ENCODE measurements around the gene LRFN3. TPM values are rescaled to one million over a fixed set of nuclear protein-coding genes. Genes with fewer than 3 reads are reported as not detected.
"Not testable (repeated sequence)": the region's sequence is repeated elsewhere in the genome, so short reads cannot be mapped to it uniquely, and the experiment has no call there.

Gene LRFN3
- total RNA-seq, 1 donor from 2014 or later: 2.3 TPM

GRCh38 chr19:35978832-35979365 lies 42.7 kb downstream of the LRFN3 start:
- Histone ChIP-seq H2AFZ (replicated peaks) (no peak overlapping the region), H3K9me3 (ENCODE audit: low read depth) (no peaks in the 10 kb centered on the region), H3K9ac (no peak overlapping the region), H3K79me2 (ENCODE audit: low read depth) (no peaks in the 10 kb centered on the region), H3K4me1 (no peaks in the 10 kb centered on the region), H3K27ac (no peak overlapping the region), H4K20me1 (ENCODE audit: low read depth) (peaks cover 9% of the 10 kb centered on the region), H3F3A (ENCODE audit: low read depth) (no peaks in the 10 kb centered on the region), H3K4me2 (no peak overlapping the region), H3K36me3 (no peaks in the 10 kb centered on the region), H3K4me3 (no peak overlapping the region), H3K27me3 (peaks cover 36% of the 10 kb centered on the region)
- Mint-ChIP-seq H3K4me3 (no peak overlapping the region), H3K4me1 (no peaks in the 10 kb centered on the region), H3K27ac (no peak overlapping the region), H3K36me3 (no peaks in the 10 kb centered on the region), H3K9me3 (no peaks in the 10 kb centered on the region), H3K27me3 (ENCODE audit: insufficient read depth, low read depth) (peaks cover 23% of the 10 kb centered on the region)
- TF ChIP-seq EZH2phosphoT487 (IDR thresholded peaks at IDR 0.05) (no peak), EZH2 (IDR thresholded peaks at IDR 0.05) (no peak)
- TF ChIP-seq, protein P1, sequence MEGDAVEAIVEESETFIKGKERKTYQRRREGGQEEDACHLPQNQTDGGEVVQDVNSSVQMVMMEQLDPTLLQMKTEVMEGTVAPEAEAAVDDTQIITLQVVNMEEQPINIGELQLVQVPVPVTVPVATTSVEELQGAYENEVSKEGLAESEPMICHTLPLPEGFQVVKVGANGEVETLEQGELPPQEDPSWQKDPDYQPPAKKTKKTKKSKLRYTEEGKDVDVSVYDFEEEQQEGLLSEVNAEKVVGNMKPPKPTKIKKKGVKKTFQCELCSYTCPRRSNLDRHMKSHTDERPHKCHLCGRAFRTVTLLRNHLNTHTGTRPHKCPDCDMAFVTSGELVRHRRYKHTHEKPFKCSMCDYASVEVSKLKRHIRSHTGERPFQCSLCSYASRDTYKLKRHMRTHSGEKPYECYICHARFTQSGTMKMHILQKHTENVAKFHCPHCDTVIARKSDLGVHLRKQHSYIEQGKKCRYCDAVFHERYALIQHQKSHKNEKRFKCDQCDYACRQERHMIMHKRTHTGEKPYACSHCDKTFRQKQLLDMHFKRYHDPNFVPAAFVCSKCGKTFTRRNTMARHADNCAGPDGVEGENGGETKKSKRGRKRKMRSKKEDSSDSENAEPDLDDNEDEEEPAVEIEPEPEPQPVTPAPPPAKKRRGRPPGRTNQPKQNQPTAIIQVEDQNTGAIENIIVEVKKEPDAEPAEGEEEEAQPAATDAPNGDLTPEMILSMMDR (IDR thresholded peaks at IDR 0.05): no peak
- DNase-seq (ENCODE audit: low spot score): no peak

GRCh38 chr19:35980997-35981396 lies 44.8 kb downstream of the LRFN3 start:
- not testable (repeated sequence) for DNase-seq (ENCODE audit: low spot score); H3K4me2 ChIP-seq; H3K4me1 Mint-ChIP-seq; H3K4me3 ChIP-seq; H3K9me3 ChIP-seq (ENCODE audit: low read depth); H3K4me1 ChIP-seq; H3K27ac Mint-ChIP-seq; H3K36me3 ChIP-seq; H4K20me1 ChIP-seq (ENCODE audit: low read depth); H3K9me3 Mint-ChIP-seq; H3K9ac ChIP-seq; H3K36me3 Mint-ChIP-seq; H3K27ac ChIP-seq; H2AFZ ChIP-seq (replicated peaks); H3K79me2 ChIP-seq (ENCODE audit: low read depth); H3F3A ChIP-seq (ENCODE audit: low read depth)
- Mint-ChIP-seq H3K4me3 (peak overlapping the region; percentile 42), H3K27me3 (ENCODE audit: insufficient read depth, low read depth) (peaks cover 37% of the 10 kb centered on the region)
- H3K27me3 ChIP-seq: peaks cover 52% of the 10 kb centered on the region

DNA sequence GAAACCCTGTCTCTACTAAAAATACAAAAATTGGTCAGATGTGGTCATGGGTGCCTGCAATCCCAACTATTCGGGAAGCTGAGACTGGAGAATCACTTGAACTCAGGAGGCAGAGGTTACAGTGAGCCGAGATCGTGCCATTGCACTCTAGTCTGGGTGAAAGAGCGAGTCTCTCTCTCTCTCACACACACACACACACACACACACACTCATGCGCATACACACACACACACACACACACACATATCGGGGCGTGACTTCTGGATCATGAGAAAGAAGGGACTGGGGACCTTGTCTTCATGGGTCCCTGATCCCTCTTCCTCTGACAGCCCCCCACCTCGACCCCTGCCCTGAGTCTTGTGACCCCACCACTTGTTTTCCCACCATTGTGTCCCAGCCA lies 47.0 kb downstream of the LRFN3 start:
- Histone ChIP-seq H3K4me2 (no peak overlapping the region), H3K9me3 (ENCODE audit: low read depth) (no peaks in the 10 kb centered on the region), H3K4me3 (no peak overlapping the region), H3K9ac (no peak overlapping the region), H4K20me1 (ENCODE audit: low read depth) (no peaks in the 10 kb centered on the region), H3K36me3 (no peaks in the 10 kb centered on the region), H3F3A (ENCODE audit: low read depth) (peaks cover 18% of the 10 kb centered on the region), H2AFZ (replicated peaks) (no peak overlapping the region), H3K4me1 (no peaks in the 10 kb centered on the region), H3K27ac (no peak overlapping the region), H3K27me3 (peaks cover 74% of the 10 kb centered on the region), H3K79me2 (ENCODE audit: low read depth) (no peaks in the 10 kb centered on the region)
- Mint-ChIP-seq H3K9me3 (no peaks in the 10 kb centered on the region), H3K36me3 (no peaks in the 10 kb centered on the region), H3K27ac (no peak overlapping the region), H3K27me3 (ENCODE audit: insufficient read depth, low read depth) (peaks cover 43% of the 10 kb centered on the region), H3K4me1 (peaks cover 3% of the 10 kb centered on the region), H3K4me3 (no peak overlapping the region)
- DNase-seq (ENCODE audit: low spot score): no peak
- TF ChIP-seq EZH2phosphoT487 (IDR thresholded peaks at IDR 0.05) (no peak), EZH2 (IDR thresholded peaks at IDR 0.05) (no peak)
- TF ChIP-seq, protein P1 (IDR thresholded peaks at IDR 0.05): no peak

- H3K27me3 ChIP-seq: peaks cover 82% of the 10 kb centered on the region
- H3K27ac ChIP-seq: no peak overlapping the region
- no peaks in the 10 kb centered on the region for H3K36me3 Mint-ChIP-seq
- peaks cover 3% of the 10 kb centered on the region for H3K4me1 Mint-ChIP-seq
- no peaks in the 10 kb centered on the region for H3K9me3 ChIP-seq (ENCODE audit: low read depth)
- H3K4me3 ChIP-seq: no peak overlapping the region
- no peak for DNase-seq (ENCODE audit: low spot score)
- peak overlapping the region; percentile 8 for H3K4me3 Mint-ChIP-seq
- peaks cover 35% of the 10 kb centered on the region for H3K27me3 Mint-ChIP-seq (ENCODE audit: insufficient read depth, low read depth)
- no peak for TF ChIP-seq EZH2phosphoT487 (IDR thresholded peaks at IDR 0.05)
- no peak for TF ChIP-seq EZH2 (IDR thresholded peaks at IDR 0.05)
- TF ChIP-seq, protein P1 (IDR thresholded peaks at IDR 0.05): no peak
- H3K9ac ChIP-seq: no peak overlapping the region
- no peak overlapping the region for H3K27ac Mint-ChIP-seq
- H3K9me3 Mint-ChIP-seq: peaks cover 3% of the 10 kb centered on the region
- no peak overlapping the region for H3K4me2 ChIP-seq
- no peaks in the 10 kb centered on the region for H3K79me2 ChIP-seq (ENCODE audit: low read depth)
- H4K20me1 ChIP-seq (ENCODE audit: low read depth): no peaks in the 10 kb centered on the region
- no peaks in the 10 kb centered on the region for H3K36me3 ChIP-seq
- no peaks in the 10 kb centered on the region for H3K4me1 ChIP-seq
- no peak overlapping the region for H2AFZ ChIP-seq (replicated peaks)
- peaks cover 18% of the 10 kb centered on the region for H3F3A ChIP-seq (ENCODE audit: low read depth)
Observed at GRCh38 chr19:35986111-35986510, 49.9 kb downstream of the LRFN3 start.

Measured in neural progenitor cell (in vitro differentiated cells).